Activated CD4-positive, alpha-beta T cell treated with anti-CD3 and anti-CD28 coated beads, Interleukin-2, amount 50 U/mL, for 4 hours (primary cell): ENCODE measurements around the gene ATP13A1.
"Not testable (repeated sequence)": the region's sequence is repeated elsewhere in the genome, so short reads cannot be mapped to it uniquely, and the experiment has no call there.

Source experiments
- DNase-seq, 2 experiments: peaks; one replicate each; pipeline ENCODE4 v3.0.0-alpha.2; 2020

Gene ATP13A1

GRCh38 chr19:19618219-19619051 lies 45.0 kb downstream of the ATP13A1 start, which contains the start of gene PBX4:
TSS of gene PBX4 (minus strand) at chr19:19618687. CDS start at chr19:19618629, 58 bp downstream.
- peak; percentile 99 for DNase-seq

- DNase-seq: no peak
Measured at GRCh38 chr19:19615086-19615485, 48.4 kb downstream of the ATP13A1 start.

- DNase-seq: no peak
Measured at GRCh38 chr19:19613506-19613905, 50.0 kb downstream of the ATP13A1 start.

GRCh38 chr19:19610376-19611202 lies 52.9 kb downstream of the ATP13A1 start:
- DNase-seq: no peak

GRCh38 chr19:19606686-19607085 lies 56.8 kb downstream of the ATP13A1 start:
- not testable (repeated sequence) for DNase-seq

- DNase-seq: peak; percentile 51 to 53
Measured at GRCh38 chr19:19606021-19606420, 57.5 kb downstream of the ATP13A1 start.

GRCh38 chr19:19602713-19603324 lies 60.7 kb downstream of the ATP13A1 start:
- DNase-seq: no peak

- peak; percentile 29 to 34 for DNase-seq
Measured at GRCh38 chr19:19602136-19602712, 61.3 kb downstream of the ATP13A1 start.

- DNase-seq: no peak
Measured at GRCh38 chr19:19600793-19601330, 62.6 kb downstream of the ATP13A1 start.

GRCh38 chr19:19598728-19599451 lies 64.6 kb downstream of the ATP13A1 start:
- peak; percentile 50 to 52 for DNase-seq

- peak; percentile 25 to 40 for DNase-seq
Measured at GRCh38 chr19:19597809-19598306, 65.6 kb downstream of the ATP13A1 start.
